ENCODE results near the gene MRPS2. TPM values are rescaled to one million over a fixed set of nuclear protein-coding genes. Genes with fewer than 3 reads are reported as not detected.
"Not testable (repeated sequence)": the region's sequence is repeated elsewhere in the genome, so short reads cannot be mapped to it uniquely, and the experiment has no call there.

The MRPS2 gene
- total RNA-seq, 1 experiment from 2014 or later, result 77.6 TPM

- no peak for TF ChIP-seq ZMAT4 (CRISPR knock-in tag; IDR thresholded peaks at IDR 0.05)
- no peak for TF ChIP-seq JAZF1 (CRISPR knock-in tag; IDR thresholded peaks at IDR 0.05)
- no peak for TF ChIP-seq NR3C1 (CRISPR knock-in tag; conservative IDR thresholded peaks at IDR 0.05; ENCODE audit: low read depth)
- no peak for TF ChIP-seq IRF2 (CRISPR knock-in tag; IDR thresholded peaks at IDR 0.05; ENCODE audit: borderline replicate concordance, low read depth)
- TF ChIP-seq ZSCAN18 (CRISPR knock-in tag; IDR thresholded peaks at IDR 0.05), result no peak
- TF ChIP-seq EMX1 (CRISPR knock-in tag; IDR thresholded peaks at IDR 0.05), result no peak
- no peak for TF ChIP-seq CDX4 (CRISPR knock-in tag; IDR thresholded peaks at IDR 0.05; ENCODE audit: borderline replicate concordance)
- no peak for TF ChIP-seq ERG (CRISPR knock-in tag; IDR thresholded peaks at IDR 0.05)
- no peak for TF ChIP-seq FOXJ3 (CRISPR knock-in tag; IDR thresholded peaks at IDR 0.05; ENCODE audit: borderline replicate concordance)
- no peak for TF ChIP-seq MXD4 (CRISPR knock-in tag; IDR thresholded peaks at IDR 0.05; ENCODE audit: borderline replicate concordance)
- TF ChIP-seq ETV6 (CRISPR knock-in tag; IDR thresholded peaks at IDR 0.05), result no peak
Measured at GRCh38 chr9:135533674-135534073, 33.2 kb downstream of the MRPS2 start (continued).

GRCh38 chr9:135534192-135534711, 33.8 kb downstream of the MRPS2 start:
- POLR2A ChIA-PET; DNase-seq (ENCODE audit: low spot score); H3K27me3 Mint-ChIP-seq (ENCODE audit: low read depth); H3K27ac Mint-ChIP-seq; H3K9me3 Mint-ChIP-seq; H3K4me3 Mint-ChIP-seq; H3K36me3 Mint-ChIP-seq: not testable (repeated sequence)
- ATAC-seq, result peak; percentile 81
- CTCF ChIA-PET, result interaction anchor here (0.8 kb wide), 1 partner anchor 29 kb away, joined by 3 read pairs; no protein-coding TSS in a partner anchor
- H3K4me1 Mint-ChIP-seq, result peaks cover 10% of the 10 kb centered on the region

- H3K27me3 Mint-ChIP-seq (ENCODE audit: low read depth); CTCF ChIA-PET; DNase-seq (ENCODE audit: low spot score); H3K27ac Mint-ChIP-seq; ATAC-seq; H3K9me3 Mint-ChIP-seq; H3K4me3 Mint-ChIP-seq; H3K36me3 Mint-ChIP-seq: not testable (repeated sequence)
- POLR2A ChIA-PET, result interaction anchor here (0.6 kb wide), 1 partner anchor 7 kb away, joined by 4 read pairs; no protein-coding TSS in a partner anchor
- H3K4me1 Mint-ChIP-seq, result peaks cover 10% of the 10 kb centered on the region
Measured at GRCh38 chr9:135534826-135535225, 34.3 kb downstream of the MRPS2 start.

- H3K9me3 Mint-ChIP-seq, CTCF ChIA-PET: not testable (repeated sequence)
Measured at GRCh38 chr9:135535631-135536030, 35.1 kb downstream of the MRPS2 start.

GRCh38 chr9:135536216-135536615, 35.7 kb downstream of the MRPS2 start:
- Mint-ChIP-seq H3K9me3 (no peaks in the 10 kb centered on the region), H3K4me1 (peaks cover 8% of the 10 kb centered on the region), H3K27me3 (ENCODE audit: low read depth) (no peaks in the 10 kb centered on the region), H3K4me3 (no peak overlapping the region), H3K27ac (no peak overlapping the region), H3K36me3 (no peaks in the 10 kb centered on the region)
- POLR2A ChIA-PET, result no interaction called here
- CTCF ChIA-PET, result no interaction called here
- TF ChIP-seq ZNF512 (CRISPR knock-in tag; IDR thresholded peaks at IDR 0.05; ENCODE audit: borderline replicate concordance), result no peak
- ATAC-seq (no peak), DNase-seq (ENCODE audit: low spot score) (no peak)

More at GRCh38 chr9:135535631-135536030, 35.1 kb downstream of the MRPS2 start:
- H3K27me3 Mint-ChIP-seq (ENCODE audit: low read depth); H3K27ac Mint-ChIP-seq; DNase-seq (ENCODE audit: low spot score); H3K4me1 Mint-ChIP-seq; H3K4me3 Mint-ChIP-seq; ATAC-seq; POLR2A ChIA-PET; H3K36me3 Mint-ChIP-seq: not testable (repeated sequence)

- H3K27me3 Mint-ChIP-seq (ENCODE audit: low read depth); H3K9me3 Mint-ChIP-seq; H3K36me3 Mint-ChIP-seq; ATAC-seq; H3K4me1 Mint-ChIP-seq; DNase-seq (ENCODE audit: low spot score); H3K4me3 Mint-ChIP-seq; POLR2A ChIA-PET; H3K27ac Mint-ChIP-seq; CTCF ChIA-PET: not testable (repeated sequence)
Measured at GRCh38 chr9:135543262-135543894, 42.9 kb downstream of the MRPS2 start.

All from WTC11 (cell line).